HuH-7 (cell line): Measurements from ENCODE around the gene SLC6A6.

Experiments
- DNase-seq: peaks from one replicate; pipeline ENCODE4 v3.0.0; 2011; ENCODE audit warnings: low spot score

The SLC6A6 gene

DNA sequence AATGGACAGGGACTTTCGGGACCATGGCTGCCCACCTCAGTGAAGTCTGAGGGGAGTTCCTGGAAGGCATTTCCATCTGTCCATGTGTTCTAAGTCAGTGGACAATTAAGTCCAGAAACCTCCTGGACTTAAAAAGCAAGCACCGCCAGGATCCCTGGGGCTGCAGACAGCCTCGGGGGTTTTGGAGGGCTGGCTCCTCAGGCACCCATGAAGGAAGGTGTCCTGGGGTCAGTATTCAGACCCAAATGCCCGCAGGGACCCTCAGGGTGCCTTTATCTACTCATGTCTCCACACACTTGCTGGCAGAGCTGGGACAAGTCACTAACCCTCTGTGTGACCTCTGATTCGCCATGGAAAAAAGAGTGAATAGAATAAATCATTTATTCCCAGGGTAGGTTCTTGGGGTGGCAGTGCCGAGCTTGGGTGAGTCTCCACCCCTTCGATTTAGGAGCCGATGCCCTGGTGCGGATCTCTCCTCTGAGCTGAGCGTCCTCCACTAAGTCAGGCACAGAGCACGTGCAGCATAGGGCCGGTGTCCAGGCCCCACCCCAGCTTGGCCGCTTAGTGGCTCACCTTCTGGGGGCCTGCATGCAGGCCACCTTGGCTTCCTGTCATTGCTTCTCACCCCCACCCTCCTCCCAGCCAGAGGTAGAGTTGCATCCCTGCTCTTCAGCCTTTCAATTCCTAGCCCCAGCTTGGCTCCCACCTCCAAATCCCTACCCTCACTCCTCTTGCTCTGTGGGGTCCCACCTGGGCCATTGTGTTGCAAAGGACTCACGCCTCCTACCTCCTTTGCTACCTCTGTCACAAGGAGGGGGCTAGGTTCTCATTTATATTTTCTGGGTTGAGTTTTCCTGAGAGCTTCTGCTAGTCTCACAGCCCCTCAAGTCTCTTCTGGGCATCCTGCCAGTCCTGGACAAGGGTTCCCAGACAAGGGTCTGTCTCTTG is 19.9 kb downstream of the SLC6A6 start:
- no peak for DNase-seq

DNA sequence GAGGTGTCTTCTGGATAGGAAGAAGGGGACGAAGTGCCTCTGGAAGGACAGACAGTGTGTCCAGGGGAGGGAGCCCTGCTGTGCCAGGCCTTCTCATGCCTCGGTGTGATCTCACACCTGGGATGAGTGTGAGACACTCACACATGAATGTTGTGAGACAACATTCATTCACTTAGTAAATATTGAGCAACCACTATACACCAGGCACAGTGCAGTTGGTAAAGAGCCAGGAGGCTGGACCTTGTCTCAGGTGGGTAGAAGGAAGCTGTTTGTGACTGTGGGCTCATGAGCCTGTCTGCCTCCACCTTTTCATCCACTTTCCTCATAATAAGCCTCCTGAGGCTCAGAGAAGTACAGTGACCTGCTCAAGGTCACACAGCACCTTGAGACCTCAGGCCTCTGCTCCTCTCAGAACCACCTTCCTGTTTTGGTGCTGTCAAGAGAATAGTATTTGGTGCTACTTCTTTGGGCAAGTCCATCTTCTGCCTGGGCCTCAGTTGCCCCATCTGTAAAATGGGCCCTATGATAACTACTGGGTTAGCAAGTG is 20.9 kb downstream of the SLC6A6 start:
- peak; percentile 79 for DNase-seq

DNA sequence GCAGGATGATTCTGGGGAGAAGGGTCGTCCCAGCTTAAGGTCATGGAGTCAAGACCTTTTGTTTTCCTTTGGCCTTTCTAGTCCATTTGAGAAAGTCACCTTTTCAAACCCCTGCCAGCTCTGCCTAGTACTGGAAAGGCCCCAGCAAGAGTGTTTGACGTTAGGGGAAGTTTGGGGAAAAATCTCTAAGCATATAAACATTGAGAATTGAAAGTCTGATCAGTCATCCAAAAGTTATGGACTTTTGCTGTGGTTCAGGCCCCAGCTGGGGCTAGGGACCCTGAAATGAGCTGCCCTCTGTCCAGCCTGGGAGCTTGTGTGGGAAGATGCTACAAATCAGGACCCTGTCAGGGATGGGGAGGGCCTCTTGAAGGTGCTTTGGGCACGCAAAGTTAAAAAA is 21.6 kb downstream of the SLC6A6 start:
- DNase-seq = no peak

DNA sequence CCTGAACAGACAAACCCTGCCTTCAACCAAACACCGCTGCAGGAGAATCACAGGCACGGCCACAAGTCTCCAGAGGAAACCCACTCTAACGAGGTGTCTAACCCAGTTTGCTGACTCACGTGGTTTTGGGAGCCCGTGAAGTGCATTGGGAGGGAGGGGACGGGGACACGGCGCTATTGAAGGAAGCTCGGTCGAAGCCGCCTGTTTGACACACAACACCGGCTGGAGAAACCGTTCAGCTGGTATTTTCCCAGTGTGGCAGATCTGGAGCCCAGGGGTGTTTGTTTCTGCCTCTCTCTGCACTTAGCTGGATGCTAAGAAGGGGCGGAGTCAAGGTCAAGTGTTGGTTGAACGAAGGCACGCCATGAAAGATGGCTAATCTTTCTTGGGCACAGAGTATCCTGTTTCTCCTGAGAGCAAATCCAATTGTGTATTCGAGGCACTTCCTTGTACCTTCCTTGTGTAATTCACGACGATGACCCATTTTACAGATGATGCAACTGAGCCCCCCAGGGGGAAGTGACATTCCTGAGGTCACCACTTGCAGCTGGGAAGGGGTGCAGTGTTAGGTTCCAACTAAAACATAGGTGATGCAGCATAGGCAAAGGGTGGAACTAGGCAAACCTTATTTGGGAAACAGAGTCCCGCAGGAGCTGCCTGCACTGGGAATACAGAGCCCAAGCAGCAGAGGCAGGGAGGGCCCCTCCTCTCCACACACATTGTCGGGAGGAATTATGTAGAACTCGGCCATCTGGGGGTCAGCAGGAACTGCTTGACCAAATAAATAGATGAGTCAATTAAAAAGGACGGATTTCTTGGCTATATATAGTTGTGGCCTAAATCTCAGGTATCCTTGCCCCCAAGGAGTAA is 22.5 kb downstream of the SLC6A6 start:
- no peak for DNase-seq

DNA sequence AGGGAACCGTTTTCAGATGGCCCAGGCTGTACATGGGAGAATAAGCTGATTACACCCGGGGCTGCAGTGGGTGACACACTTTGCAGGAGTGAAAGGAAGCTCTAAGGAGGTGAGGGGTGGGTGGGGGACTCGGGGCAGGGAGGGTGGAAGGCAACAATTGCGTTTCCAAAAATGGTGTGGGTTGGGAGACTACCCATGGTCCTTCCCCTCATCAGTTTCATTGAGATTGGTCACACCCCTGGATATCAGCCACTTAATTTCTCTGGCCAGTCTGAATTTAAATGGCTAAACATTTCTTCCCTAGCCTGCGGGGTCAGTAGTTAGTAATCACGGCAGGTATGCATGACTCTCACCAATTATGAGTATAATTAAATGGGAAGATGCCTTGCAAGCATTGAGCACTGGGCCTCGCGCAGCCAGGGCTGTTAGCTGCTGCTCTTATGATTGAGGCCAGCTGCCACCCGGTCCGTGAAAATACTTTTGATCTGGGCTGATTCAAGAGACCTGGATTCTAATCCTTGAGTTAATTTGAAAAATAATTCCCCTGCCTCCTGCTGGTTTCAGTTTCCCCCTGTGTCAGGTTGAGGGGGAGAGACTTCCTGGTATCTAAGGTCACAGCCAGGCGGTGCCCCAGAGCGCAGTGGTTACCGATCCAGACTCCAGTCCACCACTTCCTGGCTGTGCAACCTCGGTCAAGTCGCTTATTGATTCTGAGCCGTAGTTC is 23.3 kb downstream of the SLC6A6 start:
- no peak for DNase-seq

DNA sequence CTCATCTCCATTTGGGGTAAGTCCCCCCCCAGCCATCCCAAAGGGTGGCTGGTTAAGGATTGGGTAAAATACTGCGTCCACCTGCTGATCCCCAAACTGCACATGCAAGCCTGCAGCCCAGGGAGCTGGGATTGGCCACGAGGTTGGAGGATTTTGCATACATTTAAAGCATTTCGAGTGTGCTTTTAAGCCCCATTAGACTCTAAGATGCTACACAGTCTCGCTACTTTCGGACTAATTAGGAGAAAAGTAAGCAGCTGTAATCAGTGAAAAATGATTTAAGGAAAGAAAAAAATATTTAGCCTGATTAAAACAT is 23.9 kb downstream of the SLC6A6 start:
- no peak for DNase-seq

DNA sequence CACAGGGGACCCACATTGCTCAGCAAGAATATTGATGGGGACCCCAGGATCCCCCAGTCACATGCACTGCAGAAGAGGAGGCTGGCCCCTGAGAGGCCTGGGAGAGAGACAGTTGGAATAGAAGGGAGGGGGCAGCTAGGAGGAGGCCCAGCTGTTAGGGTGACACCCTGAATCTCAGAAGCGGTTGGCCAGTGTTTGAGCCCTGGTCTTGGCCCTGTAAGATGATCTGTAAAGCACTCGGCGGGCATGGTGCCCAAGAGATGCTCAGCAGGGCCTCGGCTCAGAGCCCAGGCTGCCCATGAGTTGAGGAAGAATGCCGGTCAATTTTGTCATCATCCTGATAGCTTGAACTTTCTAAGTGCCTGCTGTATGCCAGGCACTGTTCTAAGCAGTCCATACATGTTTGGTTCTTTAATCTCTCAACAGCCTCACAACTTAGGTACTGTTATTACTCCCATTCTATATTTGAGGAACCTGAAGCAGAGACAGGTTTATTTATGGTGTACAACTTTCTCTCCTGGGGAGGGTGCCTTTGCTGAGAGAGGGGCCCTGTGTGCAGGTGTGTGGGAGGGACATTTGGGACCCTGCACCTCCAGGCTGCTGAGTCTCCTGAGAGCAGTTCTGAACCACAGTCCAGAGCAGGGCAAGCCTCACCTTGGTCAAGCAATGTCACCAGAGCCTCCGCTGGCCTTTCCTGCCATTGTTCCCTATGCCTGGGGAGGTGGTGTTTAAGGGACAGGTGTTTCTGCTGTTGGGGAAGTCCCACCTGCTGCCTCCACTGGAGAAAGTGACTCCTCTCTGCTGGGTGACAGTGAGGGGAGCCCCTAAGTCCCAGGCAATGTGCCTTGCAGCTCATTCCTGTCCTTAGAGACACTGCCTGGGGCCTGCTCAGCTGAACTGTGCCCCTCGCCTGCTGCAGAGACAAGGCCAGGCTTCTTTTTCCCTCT is 26.0 kb downstream of the SLC6A6 start:
- no peak for DNase-seq

DNA sequence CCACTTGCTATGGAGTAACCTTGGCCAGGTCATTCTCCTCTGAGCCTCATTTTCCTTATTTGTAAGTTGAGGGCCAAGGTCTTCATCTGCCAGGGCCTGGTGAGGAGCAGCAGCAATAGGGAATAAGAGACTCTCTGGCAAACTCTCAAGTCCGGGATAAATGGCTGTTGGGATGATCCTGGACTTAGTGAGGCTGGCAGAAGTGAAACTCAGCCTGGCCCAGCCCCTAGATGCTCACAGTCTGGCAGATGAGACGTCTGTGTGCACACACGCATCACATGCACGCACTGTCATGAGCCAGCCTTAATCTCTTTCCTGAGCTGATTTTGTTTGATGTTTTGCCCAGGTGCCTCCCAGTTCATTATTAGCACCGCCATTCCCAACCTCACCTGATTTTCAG is 26.8 kb downstream of the SLC6A6 start:
- no peak for DNase-seq

DNA sequence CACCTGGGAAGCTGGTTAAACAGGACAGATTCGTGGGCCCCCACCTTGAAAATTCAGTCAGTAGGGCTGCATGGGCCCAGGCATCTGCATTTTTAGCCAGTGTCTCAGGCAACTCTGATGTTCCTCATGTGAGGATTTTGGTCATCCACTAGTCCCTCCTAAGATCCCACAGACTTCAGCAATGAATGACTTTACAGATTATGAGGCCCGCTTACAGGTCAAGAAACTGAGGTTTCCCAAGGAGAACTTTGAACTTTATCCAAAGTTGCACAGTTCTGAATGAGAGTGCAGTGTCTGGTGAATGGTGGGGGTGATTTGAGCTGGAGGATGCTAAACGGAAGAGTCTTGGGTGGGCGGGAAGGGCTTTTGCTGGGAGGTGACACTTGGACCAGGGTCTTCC is 27.2 kb downstream of the SLC6A6 start:
- DNase-seq = no peak

DNA sequence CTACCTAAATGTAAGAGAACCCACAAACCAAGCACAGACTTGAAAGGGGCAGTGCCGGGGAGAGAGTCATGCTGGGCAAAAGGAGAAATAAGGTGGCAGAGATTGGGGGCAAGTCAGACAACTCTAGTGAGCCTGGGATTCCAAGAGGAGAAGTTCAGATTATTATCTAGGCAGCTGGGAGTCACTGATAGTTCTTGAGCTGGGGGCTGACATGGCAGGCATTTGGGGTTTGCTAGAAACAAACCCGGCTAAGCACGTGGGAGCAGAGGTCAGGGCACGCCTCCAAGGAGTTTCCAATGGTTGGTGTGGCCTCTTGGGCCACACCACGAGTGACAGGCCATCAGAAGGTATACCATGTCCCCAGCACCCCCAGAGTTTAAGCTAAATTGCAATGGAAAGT is 27.6 kb downstream of the SLC6A6 start:
- DNase-seq = no peak

DNA sequence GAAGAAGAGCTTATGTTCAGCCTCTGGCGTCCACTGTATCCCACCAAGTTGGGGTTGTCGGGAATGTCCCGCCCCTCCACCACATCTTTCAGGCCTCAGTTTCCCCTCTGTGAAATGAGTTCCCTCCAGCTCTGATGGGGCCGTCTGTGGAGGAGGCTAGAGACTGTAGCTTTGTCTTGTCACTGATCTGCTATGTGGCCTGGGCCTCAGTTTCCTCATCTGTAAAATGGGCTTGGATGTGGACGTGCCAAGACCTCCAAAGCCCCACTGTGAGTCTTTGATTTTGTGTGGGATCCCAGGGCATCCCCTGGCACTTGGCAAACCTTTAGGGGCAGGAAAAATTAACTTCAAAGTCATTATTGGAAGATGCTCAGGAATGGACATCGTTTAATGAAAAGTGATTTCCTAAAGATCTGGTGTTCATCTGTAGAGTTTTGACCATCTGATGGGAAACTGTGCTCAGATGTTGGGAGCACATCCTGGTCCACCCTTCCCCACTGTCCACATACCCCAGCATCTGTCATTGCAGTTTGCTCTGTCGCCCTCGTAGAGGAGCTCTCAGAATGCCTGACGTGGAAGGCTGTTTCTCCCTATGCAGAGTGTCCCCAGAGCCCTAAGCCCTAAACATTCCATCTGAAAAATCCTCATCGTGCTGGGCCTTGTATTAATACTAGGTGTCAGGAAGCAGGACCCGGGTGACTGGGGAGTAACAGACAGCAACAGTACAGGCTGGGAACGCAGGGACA is 28.5 kb downstream of the SLC6A6 start:
- no peak for DNase-seq

DNA sequence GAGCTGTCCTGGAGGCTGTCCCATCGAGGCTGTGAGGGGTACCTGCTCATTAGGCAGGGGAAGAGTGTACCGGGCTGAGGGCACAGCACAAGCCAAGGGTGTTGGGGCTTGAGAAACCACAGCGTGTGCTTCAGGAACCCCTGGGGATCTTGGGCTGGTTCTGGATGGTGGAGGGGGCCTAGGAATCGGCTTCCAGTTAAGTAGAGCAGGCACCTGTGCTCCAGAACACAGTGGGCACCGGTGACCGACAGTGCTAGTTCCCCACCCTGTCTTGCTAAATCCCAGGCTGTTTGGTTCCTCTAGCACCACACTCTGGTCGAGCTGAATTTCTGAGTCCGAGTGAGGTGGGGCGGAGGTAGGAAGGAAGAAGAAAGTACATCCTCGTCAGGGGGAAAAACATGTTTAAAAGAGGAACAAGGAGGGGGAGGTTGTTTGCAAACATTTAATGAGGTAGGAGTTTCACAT is 29.1 kb downstream of the SLC6A6 start:
- DNase-seq = peak; percentile 51

DNA sequence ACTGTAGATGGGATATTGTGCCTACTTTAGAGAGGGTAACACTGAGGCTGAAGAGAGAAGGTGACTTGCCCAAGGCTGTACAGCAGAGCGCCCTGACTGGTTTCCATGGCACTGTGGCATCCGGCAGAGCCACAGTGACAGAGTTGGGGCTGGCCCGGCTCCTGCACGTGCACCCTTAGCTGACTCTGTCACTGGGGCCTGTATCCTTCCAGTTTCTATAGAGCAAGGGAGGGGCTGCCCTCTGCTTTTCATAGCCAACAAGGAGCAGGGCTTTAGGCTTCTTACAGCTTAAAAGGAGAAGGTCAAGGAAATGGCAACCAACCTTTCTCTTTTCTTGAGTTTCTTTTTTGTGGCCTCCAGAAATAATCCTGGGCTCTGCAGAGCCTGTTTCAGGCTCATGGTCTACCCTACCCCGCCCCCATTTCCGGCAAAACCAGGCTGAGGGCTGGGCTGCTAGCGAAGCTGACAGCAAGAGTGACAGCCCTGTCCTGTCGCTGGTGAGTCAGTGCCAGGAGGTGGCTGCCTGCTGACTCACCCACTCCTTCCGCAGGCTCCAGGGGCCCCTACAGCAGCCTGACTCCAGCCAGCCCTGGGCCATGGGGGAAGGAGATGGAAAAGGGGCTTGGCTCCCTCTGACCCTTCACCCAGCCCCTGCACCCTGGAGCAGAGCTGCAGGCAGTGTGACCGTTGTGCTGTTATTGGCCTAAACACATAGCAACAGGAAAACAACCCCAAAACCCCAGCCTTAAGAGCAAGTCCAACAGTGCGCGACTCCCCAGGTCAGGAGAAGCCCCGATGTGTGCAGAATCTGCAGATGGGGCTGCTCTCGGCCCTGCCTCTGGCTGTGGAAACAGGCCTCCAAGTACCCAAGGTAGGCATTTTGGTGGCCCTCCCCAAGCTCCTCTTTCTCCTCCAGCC is 29.8 kb downstream of the SLC6A6 start:
- DNase-seq = peak; percentile 85

DNA sequence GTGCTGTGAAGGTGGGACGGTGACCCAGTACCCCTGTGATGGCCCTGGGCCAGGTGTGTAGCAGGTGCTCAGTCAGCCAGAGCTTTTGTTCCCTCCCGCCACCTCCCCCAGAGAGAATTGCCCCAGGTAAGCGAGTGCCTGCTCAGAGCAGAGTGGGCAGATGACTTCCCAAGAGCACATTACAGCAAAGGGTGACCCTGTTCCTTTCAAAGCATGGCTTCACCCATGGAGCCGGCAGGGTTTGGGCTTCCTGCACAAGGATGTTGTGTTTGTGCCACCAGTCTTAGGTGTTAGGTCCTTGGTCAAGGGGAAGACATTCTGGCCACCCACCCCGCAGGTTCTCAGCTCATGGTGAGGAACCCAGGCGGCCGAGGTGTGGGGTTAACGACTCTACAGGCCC is 30.7 kb downstream of the SLC6A6 start:
- no peak for DNase-seq

DNA sequence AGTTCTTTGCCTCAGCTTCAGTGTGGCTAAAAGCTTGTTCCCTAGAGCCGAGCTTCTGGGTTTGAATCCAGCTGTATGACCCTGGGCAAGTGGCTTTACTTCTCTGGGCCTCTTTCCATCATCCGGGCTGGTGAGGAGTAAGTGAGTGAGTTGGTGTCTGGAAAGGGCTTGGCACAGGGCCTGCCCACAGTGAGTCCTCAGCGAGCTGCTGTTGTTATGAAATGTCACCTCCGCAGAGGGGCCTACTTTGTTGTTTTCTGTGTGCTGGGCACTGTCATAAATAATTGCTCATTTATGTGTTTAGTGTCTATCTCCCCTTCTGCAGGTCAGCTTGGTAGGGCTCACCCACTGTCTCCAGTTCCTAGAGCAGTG is 31.7 kb downstream of the SLC6A6 start:
- no peak for DNase-seq

DNA sequence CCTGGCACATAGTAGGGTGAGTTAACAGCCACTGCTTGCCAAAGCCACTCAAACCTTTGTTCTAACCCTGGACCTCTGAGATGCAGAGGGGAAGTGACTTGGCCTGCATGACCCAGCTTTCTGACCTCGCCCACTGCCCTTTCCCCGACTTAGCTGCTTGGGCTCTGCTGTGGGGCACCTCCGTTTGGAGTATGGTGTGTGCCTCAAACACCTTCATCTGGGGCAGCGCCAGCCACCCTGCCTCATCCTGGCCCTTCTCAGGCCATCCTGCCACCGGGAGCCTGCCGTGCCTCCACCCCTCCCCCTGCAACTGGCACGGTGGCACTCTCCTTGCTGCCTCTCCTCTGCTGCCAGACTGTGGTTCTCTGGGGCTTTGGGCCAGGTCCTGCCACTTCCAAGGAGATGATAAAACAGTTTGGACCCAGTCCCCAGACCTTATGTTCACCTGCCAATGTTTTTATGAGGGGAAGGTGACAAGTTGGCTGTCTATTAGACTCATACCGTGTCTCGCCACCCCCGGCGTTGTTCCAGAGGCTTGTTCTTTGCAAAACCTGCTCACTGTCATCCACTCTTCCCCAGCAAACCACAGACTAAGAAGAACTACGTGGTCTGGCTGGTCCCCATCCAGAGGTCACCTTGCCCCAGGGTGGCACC is 32.2 kb downstream of the SLC6A6 start:
- DNase-seq = no peak

DNA sequence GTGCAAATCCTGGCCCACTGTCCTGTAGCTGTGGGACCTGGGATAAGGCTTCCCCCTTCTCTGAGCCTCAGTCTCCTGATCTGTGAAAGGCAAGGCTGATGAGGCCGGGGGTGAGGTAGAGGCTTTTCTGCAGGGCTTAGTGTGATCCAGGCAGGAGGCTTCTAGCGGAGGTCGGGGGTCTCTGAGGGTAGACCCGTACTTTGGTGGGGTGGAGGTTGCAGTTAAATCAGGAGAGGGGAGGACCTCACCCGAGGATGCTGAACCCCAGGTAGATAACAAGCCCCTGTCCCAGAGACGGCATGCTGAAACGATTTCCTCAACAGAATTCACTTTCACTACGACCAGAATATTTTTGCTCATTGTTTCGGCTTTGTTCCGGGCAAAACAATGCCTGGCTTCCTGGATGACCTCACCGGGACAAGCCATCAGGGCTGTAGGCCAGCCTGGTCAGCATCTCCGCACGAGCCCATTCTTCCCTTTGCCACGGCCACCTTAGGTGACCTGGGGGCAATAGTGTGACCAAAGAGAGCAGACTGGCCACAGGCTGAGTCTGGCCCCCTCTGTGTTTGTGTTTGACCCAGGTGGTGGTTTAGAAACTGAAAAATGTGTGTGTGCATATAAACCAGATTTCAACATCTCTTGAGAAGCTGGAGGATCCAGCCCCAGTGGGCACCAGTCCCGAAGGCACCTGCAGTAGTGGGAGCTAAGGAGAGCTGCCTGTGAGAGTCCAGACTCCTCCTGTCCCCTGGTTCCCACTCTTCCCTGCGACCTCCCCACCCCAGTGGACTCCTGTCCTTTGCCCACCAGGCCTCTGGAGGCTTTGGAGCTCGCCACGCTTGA is 33.0 kb downstream of the SLC6A6 start:
- DNase-seq = no peak

DNA sequence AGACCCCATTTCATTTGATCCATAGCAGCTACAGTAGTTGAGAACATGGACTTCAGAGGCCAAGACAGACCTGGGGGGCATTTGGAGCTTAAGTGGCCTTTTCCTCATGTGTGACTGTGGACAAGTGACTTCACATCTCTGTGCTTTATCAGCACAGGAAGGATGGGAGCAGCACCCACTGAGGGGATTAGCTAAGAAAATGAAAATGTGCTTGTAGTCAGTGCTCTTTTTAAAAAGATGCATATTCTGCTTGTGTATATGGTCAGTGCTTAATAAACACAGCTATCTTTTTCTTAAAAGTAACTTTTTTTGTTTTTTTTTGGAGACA is 34.5 kb downstream of the SLC6A6 start:
- no peak for DNase-seq
